Esophagus muscularis mucosa (tissue), 4 donors: ENCODE data around the gene NAA80. TPM values are rescaled to one million over a fixed set of nuclear protein-coding genes. Genes with fewer than 3 reads are reported as not detected.

Experiments
- DNase-seq: peaks from one replicate; pipeline ENCODE4 v3.0.0-alpha.2; 2017; ENCODE audit errors: extremely low spot score
- H3K27ac ChIP-seq, 4 donors: fragments of 200-600 bp; sonication (generic); replicated peaks in 1 of 4; 1 replicate in 3 of 4; 2 replicates in 1 of 4; pipeline ENCODE4 v1.5.1; 2016 to 2019; ENCODE audit warnings: mild to moderate bottlenecking in 1 of 4
- H3K27me3 ChIP-seq, 4 donors: fragments of 200-600 bp; sonication (generic); one replicate each; pipeline versions ENCODE4 v1.5.1 to v1.6.0; 2016 to 2019
- H3K36me3 ChIP-seq, 4 donors: fragments of 200-600 bp; sonication (generic); one replicate each; pipeline ENCODE4 v1.5.1; 2016 to 2019
- H3K4me1 ChIP-seq, 4 donors: fragments of 200-600 bp; sonication (generic); one replicate each; pipeline ENCODE4 v1.5.1; 2016 to 2019
- H3K4me3 ChIP-seq, 4 donors: fragments of 200-600 bp; sonication (generic); 1 replicate in 2 of 4; 2 replicates in 2 of 4; pipeline ENCODE4 v1.5.1; 2016 to 2019; ENCODE audit warnings: mild to moderate bottlenecking in 4 of 4, moderate library complexity in 1 of 4
- H3K9me3 ChIP-seq, 4 donors: fragments of 200-600 bp; sonication (generic); 1 replicate in 3 of 4; 2 replicates in 1 of 4; pipeline ENCODE4 v1.5.1; 2016 to 2019
- EP300 ChIP-seq: sonication (generic); formaldehyde crosslinking; IDR thresholded peaks from one replicate; pipeline ENCODE4 v1.6.1; 2017; ENCODE audit warnings: antibody characterized with exemption
- POLR2A ChIP-seq: fragments of 450-650 bp; IDR thresholded peaks from one replicate; pipeline ENCODE4 v1.6.1; 2017; ENCODE audit warnings: antibody characterized with exemption, moderate library complexity, mild to moderate bottlenecking, low read depth
- POLR2AphosphoS5 ChIP-seq, 2 donors: sonication (generic); formaldehyde crosslinking; IDR thresholded peaks; one replicate each; pipeline ENCODE4 v1.6.1; 2017; ENCODE audit warnings: antibody characterized with exemption in 2 of 2
- WGBS: methylation state at CpG from one replicate; pipeline ENCODE4 v1.1.5; 2018; 5-methylcytosine and 5-hydroxymethylcytosine counted together
- intact Hi-C: fragments of 100-400 bp; cut with DNase I; formaldehyde crosslinking; loops from one replicate; pipeline ENCODE4 v1.15.1; 2023
- total RNA-seq, 4 donors: library from RNA; depleted of rRNA; stranded (reverse); fragments of >200 nt; gene quantifications; one replicate each; pipeline versions ENCODE4 v1.1.0 to v1.2.1, GENCODE V29; 2016
- TF ChIP-seq, protein P1 (sequence below), 3 experiments: fragments of 200-600 bp in 2 of 3; fragments of 450-650 bp in 1 of 3; sonication (generic) in 2 of 3; IDR thresholded peaks; one replicate each; pipeline ENCODE4 v1.5.1; 2017 to 2019; ENCODE audit warnings: antibody characterized with exemption in 3 of 3, mild to moderate bottlenecking in 2 of 3, moderate library complexity in 1 of 3

Gene NAA80
- total RNA-seq, 4 donors from 2014 or later: 6.8 to 9.5 (median 8.0) TPM

GRCh38 chr3:50340147-50340447, 40.9 kb upstream of the NAA80 start:
- Histone ChIP-seq H3K27me3 (no peaks in the 10 kb centered on the region), H3K4me3 (peak overlapping the region; percentile 57 to 74 (median 67)), H3K36me3 (no peaks in the 10 kb centered on the region), H3K27ac (peak overlapping the region; percentile 96 to 100 (median 98)), H3K9me3 (no peaks in the 10 kb centered on the region), H3K4me1 (peaks cover 51 to 66% (median 64%) of the 10 kb centered on the region in 4 donors)
- TF ChIP-seq POLR2AphosphoS5 (IDR thresholded peaks at IDR 0.05) (no peak), EP300 (no peak), POLR2A (no peak)
- TF ChIP-seq, protein P1, sequence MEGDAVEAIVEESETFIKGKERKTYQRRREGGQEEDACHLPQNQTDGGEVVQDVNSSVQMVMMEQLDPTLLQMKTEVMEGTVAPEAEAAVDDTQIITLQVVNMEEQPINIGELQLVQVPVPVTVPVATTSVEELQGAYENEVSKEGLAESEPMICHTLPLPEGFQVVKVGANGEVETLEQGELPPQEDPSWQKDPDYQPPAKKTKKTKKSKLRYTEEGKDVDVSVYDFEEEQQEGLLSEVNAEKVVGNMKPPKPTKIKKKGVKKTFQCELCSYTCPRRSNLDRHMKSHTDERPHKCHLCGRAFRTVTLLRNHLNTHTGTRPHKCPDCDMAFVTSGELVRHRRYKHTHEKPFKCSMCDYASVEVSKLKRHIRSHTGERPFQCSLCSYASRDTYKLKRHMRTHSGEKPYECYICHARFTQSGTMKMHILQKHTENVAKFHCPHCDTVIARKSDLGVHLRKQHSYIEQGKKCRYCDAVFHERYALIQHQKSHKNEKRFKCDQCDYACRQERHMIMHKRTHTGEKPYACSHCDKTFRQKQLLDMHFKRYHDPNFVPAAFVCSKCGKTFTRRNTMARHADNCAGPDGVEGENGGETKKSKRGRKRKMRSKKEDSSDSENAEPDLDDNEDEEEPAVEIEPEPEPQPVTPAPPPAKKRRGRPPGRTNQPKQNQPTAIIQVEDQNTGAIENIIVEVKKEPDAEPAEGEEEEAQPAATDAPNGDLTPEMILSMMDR (IDR thresholded peaks at IDR 0.05): no peak
- intact Hi-C loops: no loop called here
- DNase-seq: no peak
- WGBS: 46% methylated on average over 5 of the region's 9 CpGs

DNA sequence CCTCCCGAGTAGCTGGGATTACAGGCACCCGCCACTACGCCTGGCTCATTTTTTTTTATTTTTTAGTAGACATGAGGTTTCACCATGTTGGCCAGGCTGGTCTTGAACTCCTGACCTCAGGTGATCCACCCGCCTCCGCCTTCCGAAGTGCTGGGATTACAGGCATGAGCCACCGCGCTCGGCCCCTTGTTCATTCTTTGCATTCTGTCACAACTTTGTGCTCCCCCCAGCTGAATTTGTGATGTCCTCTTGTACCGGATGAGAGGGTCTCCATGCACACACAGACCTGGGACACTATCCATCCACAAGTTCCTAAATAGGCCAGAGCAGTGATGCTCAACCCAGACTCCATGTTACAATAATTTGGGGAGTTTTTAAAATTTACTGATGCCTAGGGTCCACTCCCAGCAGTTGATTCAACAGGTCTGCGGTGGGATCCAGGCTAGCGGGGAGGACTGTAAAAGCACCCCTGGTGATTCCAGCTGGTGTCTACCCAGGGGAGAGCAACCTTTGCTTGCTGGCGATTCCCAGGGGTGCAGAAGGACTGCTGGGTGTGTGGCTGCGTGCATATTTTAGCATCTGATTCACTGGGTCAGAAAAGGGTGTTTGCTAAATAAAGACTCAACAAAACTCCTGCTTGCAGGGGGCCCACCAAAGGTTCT, 40.4 kb upstream of the NAA80 start:
- Histone ChIP-seq H3K27me3 (no peaks in the 10 kb centered on the region), H3K4me3 (peak overlapping the region; percentile 57 to 74 (median 67)), H3K9me3 (no peaks in the 10 kb centered on the region), H3K4me1 (peaks cover 55 to 69% (median 66%) of the 10 kb centered on the region in 4 donors), H3K36me3 (no peaks in the 10 kb centered on the region), H3K27ac (peak overlapping the region; percentile 96 to 100 (median 98))
- no peak for TF ChIP-seq EP300
- TF ChIP-seq POLR2AphosphoS5 (IDR thresholded peaks at IDR 0.05): no peak
- no peak for TF ChIP-seq POLR2A
- TF ChIP-seq, protein P1 (IDR thresholded peaks at IDR 0.05): no peak
- no peak for DNase-seq
- intact Hi-C loops: no loop called here
- 81% methylated on average over 13 of the region's 14 CpGs for WGBS

- WGBS: 67% methylated on average over 5 of the region's 5 CpGs
- TF ChIP-seq, protein P1 (IDR thresholded peaks at IDR 0.05): no peak
- TF ChIP-seq POLR2A (no peak), POLR2AphosphoS5 (IDR thresholded peaks at IDR 0.05) (no peak)
- no peak for DNase-seq
- H3K9me3 ChIP-seq: no peaks in the 10 kb centered on the region
- H3K4me1 ChIP-seq: peaks cover 61 to 76% (median 73%) of the 10 kb centered on the region in 4 donors
- H3K36me3 ChIP-seq: no peaks in the 10 kb centered on the region
- intact Hi-C loops: no loop called here
- H3K4me3 ChIP-seq: peak overlapping the region; percentile 74 to 92 (median 88)
- H3K27ac ChIP-seq: peak overlapping the region; percentile 96 to 100 (median 98)
- no peaks in the 10 kb centered on the region for H3K27me3 ChIP-seq
Observed at GRCh38 chr3:50338965-50339364, 39.8 kb upstream of the NAA80 start.

GRCh38 chr3:50337175-50337861, 38.1 kb upstream of the NAA80 start:
- 0% methylated on average over 3 of the region's 79 CpGs for WGBS
- Histone ChIP-seq H3K27ac (peak overlapping the region; percentile 96 to 100 (median 98)), H3K4me1 (peaks cover 73 to 92% (median 89%) of the 10 kb centered on the region in 4 donors), H3K27me3 (no peaks in the 10 kb centered on the region), H3K4me3 (peak overlapping the region; percentile 74 to 92 (median 88)), H3K9me3 (no peaks in the 10 kb centered on the region), H3K36me3 (peaks cover 0 to 9% (median 2%) of the 10 kb centered on the region in 4 donors)
- DNase-seq: peak; percentile 100
- intact Hi-C loops: no loop called here
- no peak for TF ChIP-seq EP300
- TF ChIP-seq POLR2A: peak; percentile 81
- TF ChIP-seq POLR2AphosphoS5 (IDR thresholded peaks at IDR 0.05): peak; percentile 99

- Histone ChIP-seq H3K4me3 (peak overlapping the region; percentile 74 to 92 (median 88)), H3K27me3 (no peaks in the 10 kb centered on the region), H3K27ac (peak overlapping the region; percentile 96 to 100 (median 98)), H3K36me3 (peaks cover 4 to 16% (median 9%) of the 10 kb centered on the region in 4 donors), H3K4me1 (peaks cover 78 to 91% (median 88%) of the 10 kb centered on the region in 4 donors), H3K9me3 (no peaks in the 10 kb centered on the region)
- DNase-seq: no peak
- intact Hi-C loops: no loop called here
- 10% methylated on average over 10 of the region's 31 CpGs for WGBS
- TF ChIP-seq, protein P1 (IDR thresholded peaks at IDR 0.05): no peak
- TF ChIP-seq POLR2A: no peak
- no peak for TF ChIP-seq EP300
- TF ChIP-seq POLR2AphosphoS5 (IDR thresholded peaks at IDR 0.05): no peak
Observed at GRCh38 chr3:50336452-50337174, 37.4 kb upstream of the NAA80 start.
